ENCODE data around the gene ACSS2.

The ACSS2 gene

DNA sequence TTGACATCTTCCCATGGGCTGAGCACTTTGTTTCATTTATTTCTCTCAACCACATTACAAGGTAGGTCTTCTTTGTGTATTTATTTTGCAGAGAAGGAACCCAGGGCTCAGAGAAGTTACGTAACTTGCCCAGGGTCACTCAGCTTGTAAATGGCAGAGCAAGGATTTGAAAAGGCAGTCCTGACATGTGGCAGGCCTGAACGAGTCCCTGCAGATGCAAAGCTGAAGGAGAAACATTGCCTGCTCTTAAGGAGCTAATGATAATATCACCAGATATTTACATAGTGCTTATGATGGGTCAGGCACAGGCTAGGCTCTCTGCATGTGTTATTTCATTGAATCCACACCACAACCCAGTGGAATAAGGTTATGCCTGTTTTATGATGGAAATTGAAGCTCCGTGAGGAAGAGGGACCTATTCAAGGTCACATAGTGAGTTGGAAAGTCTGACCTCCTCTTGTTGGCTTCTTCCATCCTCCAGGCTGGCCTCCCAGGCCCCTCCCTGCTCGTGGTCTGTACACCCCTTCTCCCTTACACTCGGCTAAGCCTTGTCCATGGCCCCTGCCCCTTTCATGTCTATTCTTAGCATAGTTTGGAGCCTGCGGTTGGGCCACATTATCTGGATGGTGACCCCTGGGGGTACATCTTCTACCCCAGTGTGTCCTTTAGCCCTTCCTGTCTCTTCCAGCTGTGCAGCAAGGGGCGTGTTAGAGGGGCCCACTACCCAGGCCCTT lies 91.8 kb downstream of the ACSS2 start:
- H3K4me3 ChIP-seq (ENCODE audit: low read length) = no peak overlapping the region
- no peak overlapping the region for H3K27ac ChIP-seq (ENCODE audit: low read depth, low read length)
- WGBS = 92% methylated on average over 7 of the region's 7 CpGs
- H3K4me1 ChIP-seq (ENCODE audit: insufficient read depth, low read length) = peaks cover 3% of the 10 kb centered on the region; the same call in 1 of the 2 replicates
- H3K36me3 ChIP-seq (ENCODE audit: insufficient read depth, low read length) = no peaks in the 10 kb centered on the region
- no peaks in the 10 kb centered on the region for H3K27me3 ChIP-seq (ENCODE audit: insufficient read depth, low read length)
- H3K9me3 ChIP-seq (ENCODE audit: insufficient read depth, low read depth, low read length) = no peaks in the 10 kb centered on the region
- no peak overlapping the region for H3K9ac ChIP-seq (ENCODE audit: low read depth, low read length)

DNA sequence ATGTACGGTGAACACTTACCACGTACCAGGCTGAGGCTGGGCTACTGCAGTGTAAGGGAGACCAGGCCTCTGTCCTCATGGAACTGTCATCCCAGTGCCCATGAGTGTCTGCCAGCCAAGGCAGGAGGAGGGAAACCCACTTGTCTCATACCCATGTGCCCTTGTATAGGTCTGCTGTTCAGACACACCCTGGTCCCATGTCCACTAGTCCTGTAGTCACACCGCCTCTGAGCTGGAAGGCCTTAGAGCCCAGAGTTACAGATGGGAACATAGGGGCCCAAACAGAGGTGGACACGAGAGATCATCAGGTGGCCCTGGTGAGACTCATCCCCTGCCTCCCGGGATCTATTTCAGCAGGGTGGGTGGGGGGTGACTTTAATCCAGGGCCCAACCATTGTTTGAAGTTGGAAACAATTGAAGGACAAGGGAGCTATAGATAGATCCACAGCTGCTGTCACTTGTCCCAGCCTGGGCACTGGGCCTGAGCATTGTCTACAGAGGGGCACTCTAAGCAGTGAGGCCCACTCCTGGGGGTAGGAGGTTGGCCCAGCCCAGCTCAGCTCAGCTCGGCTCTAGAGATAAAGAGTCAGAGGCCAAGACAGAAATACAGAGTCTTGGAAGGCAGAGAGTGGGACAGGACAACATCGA lies 93.9 kb downstream of the ACSS2 start:
- WGBS = 93% methylated on average over 7 of the region's 7 CpGs
- H3K4me1 ChIP-seq (ENCODE audit: insufficient read depth, low read length) = no peaks in the 10 kb centered on the region

DNA sequence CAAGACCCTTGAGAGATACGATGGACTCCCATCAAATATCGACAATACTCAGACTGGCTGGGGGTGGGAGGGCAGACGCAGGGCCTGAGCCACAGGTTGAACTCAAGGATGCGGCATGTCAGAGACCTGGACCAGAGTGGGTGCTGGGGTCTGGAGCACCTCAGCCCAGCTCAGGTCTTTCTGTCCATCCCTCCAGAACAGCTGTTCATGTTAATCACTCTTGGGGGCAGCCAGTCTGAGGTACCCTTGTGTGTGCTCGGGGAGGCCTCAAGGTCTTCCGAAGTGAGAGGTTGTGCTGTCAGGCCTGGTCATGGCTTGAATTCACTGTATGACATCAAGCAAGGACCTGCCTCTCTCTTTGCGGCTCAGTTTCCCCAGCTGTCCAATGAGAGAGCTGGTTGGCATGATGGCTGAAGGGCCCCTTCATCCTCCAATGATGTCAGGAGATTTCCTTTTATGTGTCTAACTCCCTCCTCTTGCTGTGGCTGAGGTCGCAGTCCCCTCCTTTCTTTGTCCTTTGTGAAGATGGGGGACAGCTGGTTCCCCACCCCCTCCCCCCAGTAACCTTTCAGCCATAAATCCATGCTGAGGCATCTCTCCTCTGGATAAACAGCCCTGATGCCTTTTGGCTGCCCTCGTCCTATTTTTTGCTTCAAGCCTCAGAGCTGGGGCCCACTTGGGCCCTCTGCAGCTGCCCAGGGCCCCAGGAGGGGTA lies 94.6 kb downstream of the ACSS2 start:
- Histone ChIP-seq H3K4me1 (ENCODE audit: insufficient read depth, low read length) (no peaks in the 10 kb centered on the region), H3K9me3 (ENCODE audit: insufficient read depth, low read depth, low read length) (no peaks in the 10 kb centered on the region), H3K9ac (ENCODE audit: low read depth, low read length) (no peak overlapping the region), H3K27me3 (ENCODE audit: insufficient read depth, low read length) (no peaks in the 10 kb centered on the region), H3K36me3 (ENCODE audit: insufficient read depth, low read length) (no peaks in the 10 kb centered on the region), H3K27ac (ENCODE audit: low read depth, low read length) (no peak overlapping the region), H3K4me3 (ENCODE audit: low read length) (no peak overlapping the region)
- WGBS = 96% methylated on average over 9 of the region's 9 CpGs

More for the DNA sequence above, 93.9 kb downstream of the ACSS2 start:
- Histone ChIP-seq H3K27me3 (ENCODE audit: insufficient read depth, low read length) (no peaks in the 10 kb centered on the region), H3K36me3 (ENCODE audit: insufficient read depth, low read length) (no peaks in the 10 kb centered on the region), H3K9ac (ENCODE audit: low read depth, low read length) (no peak overlapping the region), H3K4me3 (ENCODE audit: low read length) (no peak overlapping the region), H3K27ac (ENCODE audit: low read depth, low read length) (no peak overlapping the region), H3K9me3 (ENCODE audit: insufficient read depth, low read depth, low read length) (no peaks in the 10 kb centered on the region)

DNA sequence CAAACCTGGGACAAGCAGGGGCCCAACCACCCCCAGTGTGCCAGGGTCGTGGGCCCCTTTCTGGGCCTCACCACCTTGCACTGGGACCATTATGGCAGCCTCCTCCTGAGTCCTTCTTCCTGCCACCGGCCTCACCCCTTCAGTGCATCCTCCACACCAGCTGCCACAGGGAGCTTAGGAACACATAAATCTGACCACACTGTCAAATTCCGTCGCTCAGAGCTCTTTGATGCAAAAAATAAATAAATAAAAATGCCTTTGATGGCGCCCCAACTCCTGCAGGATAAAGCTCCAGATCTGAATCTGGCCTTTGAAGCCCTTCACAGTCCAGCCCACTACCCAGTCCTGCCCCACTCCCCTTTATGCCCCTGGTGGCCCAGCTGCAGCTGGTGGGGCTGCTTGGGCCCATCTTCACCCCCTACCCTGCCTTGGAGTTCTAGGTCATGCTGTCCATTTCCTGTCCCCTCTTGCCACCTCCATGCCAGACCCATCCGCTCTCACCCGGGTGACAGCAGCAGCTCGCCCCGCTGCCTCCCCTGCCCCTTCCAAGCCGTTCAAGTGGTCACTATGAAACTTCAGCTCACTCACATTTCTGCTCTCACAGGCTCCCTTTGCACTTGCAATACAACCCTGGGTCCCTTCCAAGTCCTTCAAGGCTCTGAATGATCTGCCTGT lies 95.3 kb downstream of the ACSS2 start:
- no peak overlapping the region for H3K27ac ChIP-seq (ENCODE audit: low read depth, low read length)
- H3K4me1 ChIP-seq (ENCODE audit: insufficient read depth, low read length) = no peaks in the 10 kb centered on the region
- no peaks in the 10 kb centered on the region for H3K36me3 ChIP-seq (ENCODE audit: insufficient read depth, low read length)
- no peaks in the 10 kb centered on the region for H3K27me3 ChIP-seq (ENCODE audit: insufficient read depth, low read length)
- no peak overlapping the region for H3K4me3 ChIP-seq (ENCODE audit: low read length)
- H3K9ac ChIP-seq (ENCODE audit: low read depth, low read length) = no peak overlapping the region
- H3K9me3 ChIP-seq (ENCODE audit: insufficient read depth, low read depth, low read length) = no peaks in the 10 kb centered on the region
- WGBS = 94% methylated on average over 10 of the region's 10 CpGs

DNA sequence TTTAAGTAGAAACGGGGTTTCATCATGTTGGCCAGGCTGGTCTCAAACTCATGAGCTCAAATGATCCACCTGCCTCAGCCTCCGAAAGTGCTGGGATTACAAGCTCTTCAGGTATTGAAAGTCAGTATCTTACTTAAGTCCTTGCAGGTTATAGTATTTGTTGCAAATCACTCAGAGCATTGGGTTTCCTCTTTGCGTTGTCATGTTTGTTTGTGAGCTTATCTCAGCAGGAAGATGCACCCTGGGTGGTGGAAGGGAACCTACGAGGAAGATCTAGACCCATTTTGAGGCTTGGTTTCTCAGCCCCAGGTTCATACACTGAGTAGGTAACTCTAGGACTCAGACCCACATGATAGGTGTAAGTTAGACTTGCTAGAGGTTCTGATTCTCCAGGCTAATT lies 97.8 kb downstream of the ACSS2 start:
- no peaks in the 10 kb centered on the region for H3K4me1 ChIP-seq (ENCODE audit: insufficient read depth, low read length)
- H3K9me3 ChIP-seq (ENCODE audit: insufficient read depth, low read depth, low read length) = no peaks in the 10 kb centered on the region
- WGBS = 61% methylated on average over 4 of the region's 4 CpGs
- no peak overlapping the region for H3K9ac ChIP-seq (ENCODE audit: low read depth, low read length)
- H3K27ac ChIP-seq (ENCODE audit: low read depth, low read length) = no peak overlapping the region
- H3K4me3 ChIP-seq (ENCODE audit: low read length) = no peak overlapping the region
- no peaks in the 10 kb centered on the region for H3K36me3 ChIP-seq (ENCODE audit: insufficient read depth, low read length)
- H3K27me3 ChIP-seq (ENCODE audit: insufficient read depth, low read length) = no peaks in the 10 kb centered on the region

DNA sequence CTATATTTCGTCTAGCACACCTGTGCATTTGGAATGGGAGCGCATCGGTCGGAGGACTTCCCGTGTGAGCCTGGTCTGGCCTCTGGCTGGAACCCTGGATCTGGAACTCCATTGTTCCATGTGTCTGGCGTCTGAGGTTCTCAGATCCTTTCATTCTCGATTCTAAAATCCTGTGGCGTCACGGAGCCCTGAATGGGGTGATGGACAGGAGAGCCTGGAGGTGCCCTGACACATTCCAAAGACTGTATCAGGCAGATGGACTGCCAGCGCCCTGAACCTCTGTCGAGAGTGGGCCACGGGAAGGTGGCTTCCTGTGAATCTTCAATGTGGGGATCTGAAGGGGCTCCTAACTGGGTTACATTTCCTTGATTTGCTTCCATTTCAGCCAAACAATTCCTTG lies 99.9 kb downstream of the ACSS2 start:
- no peaks in the 10 kb centered on the region for H3K9me3 ChIP-seq (ENCODE audit: insufficient read depth, low read depth, low read length)
- no peak overlapping the region for H3K9ac ChIP-seq (ENCODE audit: low read depth, low read length)
- no peaks in the 10 kb centered on the region for H3K27me3 ChIP-seq (ENCODE audit: insufficient read depth, low read length)
- 0 out of 2 replicates have a peak, but pooled peaks cover 7% of the 10 kb centered on the region for H3K4me1 ChIP-seq (ENCODE audit: insufficient read depth, low read length)
- no peak overlapping the region for H3K4me3 ChIP-seq (ENCODE audit: low read length)
- 92% methylated on average over 12 of the region's 12 CpGs for WGBS
- no peak overlapping the region for H3K27ac ChIP-seq (ENCODE audit: low read depth, low read length)
- no peaks in the 10 kb centered on the region for H3K36me3 ChIP-seq (ENCODE audit: insufficient read depth, low read length)
